WTC11 (cell line): ENCODE results near the gene WDR7. TPM values are rescaled to one million over a fixed set of nuclear protein-coding genes. Genes with fewer than 3 reads are reported as not detected.

Source experiments
- ATAC-seq: fragments of 200-7000 bp; cut with Tn5 transposase; 2 replicates; pipeline ENCODE4 v1.10.0; 2021; ENCODE audit warnings: mild to moderate bottlenecking, moderate library complexity
- CTCF ChIA-PET: fragments of 300-600 bp; sonication (Branson Sonifier 250); formaldehyde crosslinking; loops from one replicate; lab custom pipeline; 2021; ENCODE audit warnings: antibody characterized with exemption; lab: Charles Lee
- POLR2A ChIA-PET: fragments of 350-600 bp; sonication (Branson Sonifier 250); formaldehyde crosslinking; loops from one replicate; lab custom pipeline; 2021; ENCODE audit warnings: antibody characterized with exemption; lab: Charles Lee
- DNase-seq: peaks from one replicate; pipeline ENCODE4 v3.0.0; 2021; ENCODE audit warnings: low spot score
- H3K27ac Mint-ChIP-seq: 2 replicates; pipeline ENCODE4 v1.8.0; 2021; ENCODE audit warnings: mixed read lengths
- H3K27me3 Mint-ChIP-seq: 2 replicates; pipeline ENCODE4 v1.8.0; 2021; ENCODE audit warnings: low read depth, mild to moderate bottlenecking, moderate library complexity, mixed read lengths
- H3K36me3 Mint-ChIP-seq: 2 replicates; pipeline ENCODE4 v1.8.0; 2021; ENCODE audit warnings: mixed read lengths
- H3K4me1 Mint-ChIP-seq: 2 replicates; pipeline ENCODE4 v1.8.0; 2022; ENCODE audit warnings: mixed read lengths
- H3K4me3 Mint-ChIP-seq: 2 replicates; pipeline ENCODE4 v1.8.0; 2021; ENCODE audit warnings: mild to moderate bottlenecking, moderate library complexity, mixed read lengths
- H3K9me3 Mint-ChIP-seq: 2 replicates; pipeline ENCODE4 v1.8.0; 2021; ENCODE audit warnings: mixed read lengths
- ATF1 ChIP-seq: sonication (generic); formaldehyde crosslinking; IDR thresholded peaks from 2 replicates; pipeline ENCODE4 v1.8.1; 2023; ENCODE audit warnings: mild to moderate bottlenecking, moderate library complexity, missing genetic modification reagents
- EMX1 ChIP-seq: fragments of 250-450 bp; sonication (Bioruptor Pico); IDR thresholded peaks from 2 replicates; pipeline ENCODE4 v1.8.0; 2021; ENCODE audit warnings: mild to moderate bottlenecking
- ERG ChIP-seq: fragments of 250-450 bp; sonication (Bioruptor Pico); IDR thresholded peaks from 2 replicates; pipeline ENCODE4 v1.8.0; 2021; ENCODE audit warnings: mild to moderate bottlenecking
- JUN ChIP-seq: sonication (generic); formaldehyde crosslinking; IDR thresholded peaks from 2 replicates; pipeline ENCODE4 v1.8.0; 2023; ENCODE audit warnings: mild to moderate bottlenecking, missing genetic modification reagents
- NR1H2 ChIP-seq: sonication (generic); formaldehyde crosslinking; IDR thresholded peaks from 2 replicates; pipeline ENCODE4 v1.9.0; 2021; ENCODE audit warnings: mild to moderate bottlenecking, moderate library complexity, missing genetic modification reagents
- NR2C2 ChIP-seq: sonication (generic); formaldehyde crosslinking; IDR thresholded peaks from 2 replicates; pipeline ENCODE4 v1.8.0; 2022; ENCODE audit warnings: mild to moderate bottlenecking, missing genetic modification reagents
- NR3C1 ChIP-seq: sonication (generic); formaldehyde crosslinking; conservative IDR thresholded peaks from 2 replicates; pipeline ENCODE4 v1.8.1; 2023; ENCODE audit warnings: low read depth, mild to moderate bottlenecking, missing genetic modification reagents
- RORB ChIP-seq: fragments of 250-450 bp; sonication (Bioruptor Pico); IDR thresholded peaks from 2 replicates; pipeline ENCODE4 v1.9.0; 2021; ENCODE audit warnings: mild to moderate bottlenecking
- ZNF219 ChIP-seq: sonication (generic); formaldehyde crosslinking; IDR thresholded peaks from 2 replicates; pipeline ENCODE4 v1.8.0; 2023; ENCODE audit warnings: missing genetic modification reagents, mild to moderate bottlenecking, borderline replicate concordance
- ZNF671 ChIP-seq: fragments of 250-450 bp; sonication (Bioruptor Pico); IDR thresholded peaks from 2 replicates; pipeline ENCODE4 v1.8.0; 2021; ENCODE audit warnings: mild to moderate bottlenecking
- total RNA-seq: library from RNA; stranded (reverse); gene quantifications from 3 replicates; pipeline ENCODE4 v1.2.3, GENCODE V29; 2021
- TF ChIP-seq, protein P1 (sequence below): sonication (generic); formaldehyde crosslinking; conservative IDR thresholded peaks from 2 replicates; pipeline ENCODE4 v1.8.1; 2022; ENCODE audit warnings: mild to moderate bottlenecking, missing genetic modification reagents
- TF ChIP-seq, protein P2 (sequence below): sonication (generic); formaldehyde crosslinking; IDR thresholded peaks from 2 replicates; pipeline ENCODE4 v1.8.0; 2022; ENCODE audit warnings: mild to moderate bottlenecking, missing genetic modification reagents
- TF ChIP-seq, protein P3 (sequence below): sonication (generic); formaldehyde crosslinking; IDR thresholded peaks from 2 replicates; pipeline ENCODE4 v1.8.0; 2022; ENCODE audit warnings: missing genetic modification reagents
- TF ChIP-seq, protein P4 (sequence below): sonication (generic); formaldehyde crosslinking; IDR thresholded peaks from 2 replicates; pipeline ENCODE4 v1.8.0; 2022; ENCODE audit warnings: mild to moderate bottlenecking, missing genetic modification reagents

The WDR7 gene
- total RNA-seq, 1 experiment from 2014 or later, result 12.2 TPM

DNA sequence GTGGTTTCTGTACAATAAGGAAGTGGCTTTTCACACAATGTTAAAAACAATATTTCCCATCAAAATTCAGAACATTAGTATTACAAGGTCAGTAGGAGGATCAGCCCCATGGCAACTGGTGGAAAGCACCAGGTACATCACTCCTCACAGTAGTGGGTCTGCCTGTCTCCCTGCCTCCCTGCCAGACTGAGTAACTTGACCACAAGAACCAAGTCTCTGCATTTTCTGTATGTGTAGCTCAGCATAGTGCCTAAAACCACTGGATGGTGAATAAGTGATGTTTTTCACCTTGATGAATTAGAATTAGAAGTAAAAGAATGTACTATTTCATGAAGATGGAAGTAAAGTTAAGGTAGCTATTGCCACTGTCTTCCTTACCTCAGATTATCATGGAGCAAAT, 4.1 kb upstream of the WDR7 start:
- Mint-ChIP-seq H3K9me3 (no peaks in the 10 kb centered on the region), H3K4me1 (peaks cover 9% of the 10 kb centered on the region), H3K27ac (no peak overlapping the region), H3K4me3 (no peak overlapping the region)
- POLR2A ChIA-PET, result no interaction called here
- CTCF ChIA-PET, result no interaction called here
- no peak for TF ChIP-seq RORB (CRISPR knock-in tag)
- TF ChIP-seq, protein P1, sequence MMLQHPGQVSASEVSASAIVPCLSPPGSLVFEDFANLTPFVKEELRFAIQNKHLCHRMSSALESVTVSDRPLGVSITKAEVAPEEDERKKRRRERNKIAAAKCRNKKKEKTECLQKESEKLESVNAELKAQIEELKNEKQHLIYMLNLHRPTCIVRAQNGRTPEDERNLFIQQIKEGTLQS (CRISPR knock-in tag), result no peak
- no peak for TF ChIP-seq ZNF219 (CRISPR knock-in tag)
- TF ChIP-seq NR2C2 (CRISPR knock-in tag), result no peak
- TF ChIP-seq, all 79 proteins: peak for 0
- no peak for DNase-seq
- no peak for ATAC-seq
- no peaks in the 10 kb centered on the region for H3K36me3 Mint-ChIP-seq
- no peaks in the 10 kb centered on the region; the same call in 1 of the 2 replicates for H3K27me3 Mint-ChIP-seq

DNA sequence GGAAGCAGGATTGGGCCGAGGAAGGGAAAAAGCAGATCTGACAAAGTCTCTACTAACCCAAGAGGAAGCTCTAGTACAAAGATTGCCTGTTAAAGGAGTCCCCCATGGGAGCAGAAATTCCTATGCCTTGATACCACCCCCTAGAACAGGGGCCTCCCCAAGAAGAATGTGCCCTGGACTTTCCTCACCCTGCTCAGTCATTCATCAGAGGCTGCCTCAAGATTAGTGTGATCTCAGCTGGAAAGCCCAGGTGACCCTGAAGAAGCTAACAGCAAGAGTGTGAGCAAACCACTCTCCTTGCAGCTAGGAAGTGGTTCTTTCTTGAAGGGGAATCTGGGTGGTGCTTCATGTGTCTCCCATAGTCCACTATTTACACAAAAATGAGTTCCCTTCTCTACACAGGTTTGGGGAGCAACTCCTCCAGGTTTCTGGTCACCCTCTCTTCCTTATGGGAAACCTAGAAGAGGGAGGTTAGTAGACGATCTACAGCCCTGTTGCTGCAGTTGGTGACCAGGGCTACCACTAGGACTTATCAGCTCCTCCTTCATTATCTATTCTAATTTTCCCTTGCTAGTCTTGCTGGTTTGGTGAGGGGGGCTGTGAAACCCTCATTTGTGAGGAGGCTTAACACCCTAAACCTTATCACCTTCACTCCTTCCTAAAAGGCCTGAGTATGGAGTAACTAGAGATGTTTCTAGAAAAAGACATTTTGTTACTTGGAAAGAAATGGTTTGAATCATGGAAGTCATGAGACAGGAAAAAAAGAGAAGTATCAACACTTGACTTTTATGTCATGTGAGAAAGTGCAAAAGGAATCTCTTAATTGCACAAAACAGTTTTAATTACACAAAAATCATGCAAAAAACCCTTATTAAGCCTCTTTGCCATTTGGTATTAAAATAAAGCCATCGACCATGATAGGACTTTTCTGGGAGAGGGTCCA, 2.9 kb upstream of the WDR7 start:
- ATAC-seq, result no peak
- no peak for DNase-seq
- Mint-ChIP-seq H3K9me3 (no peaks in the 10 kb centered on the region), H3K36me3 (no peaks in the 10 kb centered on the region), H3K4me1 (peaks cover 12% of the 10 kb centered on the region), H3K27ac (no peak overlapping the region), H3K27me3 (no peaks in the 10 kb centered on the region; the same call in 1 of the 2 replicates), H3K4me3 (no peak overlapping the region)
- TF ChIP-seq NR1H2 (CRISPR knock-in tag) (no peak), NR3C1 (no peak), EMX1 (CRISPR knock-in tag) (no peak), JUN (CRISPR knock-in tag) (no peak), ATF1 (CRISPR knock-in tag) (no peak), ERG (CRISPR knock-in tag) (no peak), ZNF671 (CRISPR knock-in tag) (no peak)
- TF ChIP-seq, protein P2, sequence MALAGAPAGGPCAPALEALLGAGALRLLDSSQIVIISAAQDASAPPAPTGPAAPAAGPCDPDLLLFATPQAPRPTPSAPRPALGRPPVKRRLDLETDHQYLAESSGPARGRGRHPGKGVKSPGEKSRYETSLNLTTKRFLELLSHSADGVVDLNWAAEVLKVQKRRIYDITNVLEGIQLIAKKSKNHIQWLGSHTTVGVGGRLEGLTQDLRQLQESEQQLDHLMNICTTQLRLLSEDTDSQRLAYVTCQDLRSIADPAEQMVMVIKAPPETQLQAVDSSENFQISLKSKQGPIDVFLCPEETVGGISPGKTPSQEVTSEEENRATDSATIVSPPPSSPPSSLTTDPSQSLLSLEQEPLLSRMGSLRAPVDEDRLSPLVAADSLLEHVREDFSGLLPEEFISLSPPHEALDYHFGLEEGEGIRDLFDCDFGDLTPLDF (CRISPR knock-in tag), result no peak
- TF ChIP-seq, protein P3, sequence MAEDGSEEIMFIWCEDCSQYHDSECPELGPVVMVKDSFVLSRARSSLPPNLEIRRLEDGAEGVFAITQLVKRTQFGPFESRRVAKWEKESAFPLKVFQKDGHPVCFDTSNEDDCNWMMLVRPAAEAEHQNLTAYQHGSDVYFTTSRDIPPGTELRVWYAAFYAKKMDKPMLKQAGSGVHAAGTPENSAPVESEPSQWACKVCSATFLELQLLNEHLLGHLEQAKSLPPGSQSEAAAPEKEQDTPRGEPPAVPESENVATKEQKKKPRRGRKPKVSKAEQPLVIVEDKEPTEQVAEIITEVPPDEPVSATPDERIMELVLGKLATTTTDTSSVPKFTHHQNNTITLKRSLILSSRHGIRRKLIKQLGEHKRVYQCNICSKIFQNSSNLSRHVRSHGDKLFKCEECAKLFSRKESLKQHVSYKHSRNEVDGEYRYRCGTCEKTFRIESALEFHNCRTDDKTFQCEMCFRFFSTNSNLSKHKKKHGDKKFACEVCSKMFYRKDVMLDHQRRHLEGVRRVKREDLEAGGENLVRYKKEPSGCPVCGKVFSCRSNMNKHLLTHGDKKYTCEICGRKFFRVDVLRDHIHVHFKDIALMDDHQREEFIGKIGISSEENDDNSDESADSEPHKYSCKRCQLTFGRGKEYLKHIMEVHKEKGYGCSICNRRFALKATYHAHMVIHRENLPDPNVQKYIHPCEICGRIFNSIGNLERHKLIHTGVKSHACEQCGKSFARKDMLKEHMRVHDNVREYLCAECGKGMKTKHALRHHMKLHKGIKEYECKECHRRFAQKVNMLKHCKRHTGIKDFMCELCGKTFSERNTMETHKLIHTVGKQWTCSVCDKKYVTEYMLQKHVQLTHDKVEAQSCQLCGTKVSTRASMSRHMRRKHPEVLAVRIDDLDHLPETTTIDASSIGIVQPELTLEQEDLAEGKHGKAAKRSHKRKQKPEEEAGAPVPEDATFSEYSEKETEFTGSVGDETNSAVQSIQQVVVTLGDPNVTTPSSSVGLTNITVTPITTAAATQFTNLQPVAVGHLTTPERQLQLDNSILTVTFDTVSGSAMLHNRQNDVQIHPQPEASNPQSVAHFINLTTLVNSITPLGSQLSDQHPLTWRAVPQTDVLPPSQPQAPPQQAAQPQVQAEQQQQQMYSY (CRISPR knock-in tag), result no peak
- TF ChIP-seq, protein P1 (CRISPR knock-in tag), result no peak
- TF ChIP-seq, protein P4, sequence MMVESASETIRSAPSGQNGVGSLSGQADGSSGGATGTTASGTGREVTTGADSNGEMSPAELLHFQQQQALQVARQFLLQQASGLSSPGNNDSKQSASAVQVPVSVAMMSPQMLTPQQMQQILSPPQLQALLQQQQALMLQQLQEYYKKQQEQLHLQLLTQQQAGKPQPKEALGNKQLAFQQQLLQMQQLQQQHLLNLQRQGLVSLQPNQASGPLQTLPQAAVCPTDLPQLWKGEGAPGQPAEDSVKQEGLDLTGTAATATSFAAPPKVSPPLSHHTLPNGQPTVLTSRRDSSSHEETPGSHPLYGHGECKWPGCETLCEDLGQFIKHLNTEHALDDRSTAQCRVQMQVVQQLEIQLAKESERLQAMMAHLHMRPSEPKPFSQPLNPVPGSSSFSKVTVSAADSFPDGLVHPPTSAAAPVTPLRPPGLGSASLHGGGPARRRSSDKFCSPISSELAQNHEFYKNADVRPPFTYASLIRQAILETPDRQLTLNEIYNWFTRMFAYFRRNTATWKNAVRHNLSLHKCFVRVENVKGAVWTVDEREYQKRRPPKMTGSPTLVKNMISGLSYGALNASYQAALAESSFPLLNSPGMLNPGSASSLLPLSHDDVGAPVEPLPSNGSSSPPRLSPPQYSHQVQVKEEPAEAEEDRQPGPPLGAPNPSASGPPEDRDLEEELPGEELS (CRISPR knock-in tag), result no peak
- ChIA-PET CTCF (interaction anchor here (0.7 kb wide), 1 partner anchor 50 kb away, joined by 3 read pairs; no protein-coding TSS in a partner anchor), POLR2A (no interaction called here)
